Measurements from ENCODE around the gene AP1M1. TPM values are rescaled to one million over a fixed set of nuclear protein-coding genes. Genes with fewer than 3 reads are reported as not detected.

The AP1M1 gene
- total and polyA plus RNA-seq, 2 donors (not counting 1 experiment from before 2014, with no cell fraction given): 94.4 to 113 TPM

- Histone ChIP-seq H3K9me3 (ENCODE audit: control insufficient read depth, insufficient read depth, low read depth, low read length) (no peaks in the 10 kb centered on the region), H3K9ac (ENCODE audit: insufficient read depth, low read length) (no peak overlapping the region), H3K4me1 (ENCODE audit: control insufficient read depth, extremely low read depth, insufficient read depth, low read length) (peaks cover 2% of the 10 kb centered on the region), H2AFZ (ENCODE audit: low read length) (no peak overlapping the region), H3K36me3 (ENCODE audit: control insufficient read depth, insufficient read depth, low read length) (peaks cover 51% of the 10 kb centered on the region), H3K27ac (ENCODE audit: insufficient read depth, low read length) (no peak overlapping the region), H3K4me2 (ENCODE audit: extremely low read depth, insufficient read depth, low read length) (no peak overlapping the region), H3K27me3 (ENCODE audit: control insufficient read depth, insufficient read depth, low read length) (no peaks in the 10 kb centered on the region), H3K4me3 (replicated peaks in 1 of 4; ENCODE audit: control extremely low read depth in 1 of 4, insufficient read depth in 1 of 4, low read depth in 3 of 4, low read length in 4 of 4) (no peak overlapping the region), H3K79me2 (ENCODE audit: control insufficient read depth, insufficient read depth, low read length) (peaks cover 48% of the 10 kb centered on the region), H4K20me1 (ENCODE audit: control insufficient read depth, extremely low read depth, insufficient read depth, low read length) (no peaks in the 10 kb centered on the region)
- DNase-seq (ENCODE audit: low read depth in 2 of 2): no peak
- TF ChIP-seq EZH2 (IDR thresholded peaks at IDR 0.05; ENCODE audit: low read length, missing control alignments) (no peak), CTCF (conservative IDR thresholded peaks at IDR 0.05 in 1 of 2, IDR thresholded peaks at IDR 0.05 in 1 of 2; ENCODE audit: low read depth in 1 of 2, low read length in 2 of 2) (no peak)
Observed at GRCh38 chr19:16207063-16207462, 9.4 kb downstream of the AP1M1 start.

DNA sequence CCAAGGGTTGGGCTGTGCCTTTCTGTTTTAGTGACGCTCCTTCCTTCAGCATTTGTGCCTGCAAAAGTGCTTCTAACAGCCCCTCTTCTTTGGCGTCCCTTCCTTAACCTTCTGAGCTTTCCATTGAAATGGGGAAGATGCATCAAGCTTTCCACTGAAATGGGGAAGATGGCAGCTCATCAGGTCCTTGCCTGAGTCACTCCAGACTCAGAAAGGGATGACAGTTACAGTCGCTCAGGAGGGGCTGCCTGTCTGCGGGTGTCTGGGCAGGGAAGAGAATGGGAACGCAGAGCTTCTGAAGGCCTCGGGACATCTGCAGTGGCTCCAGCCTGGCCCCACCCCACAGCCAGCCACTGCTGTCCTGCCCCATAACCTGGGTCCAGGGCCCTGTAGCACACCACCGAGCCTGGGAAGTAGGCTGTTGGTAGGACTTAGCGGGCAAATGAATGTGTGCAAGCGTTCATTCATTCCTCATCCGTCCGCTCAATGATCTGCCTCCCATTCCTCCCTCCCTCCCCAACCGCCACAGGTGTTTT is 9.8 kb downstream of the AP1M1 start:
- no peak for TF ChIP-seq EZH2 (IDR thresholded peaks at IDR 0.05; ENCODE audit: low read length, missing control alignments)
- no peak for TF ChIP-seq CTCF (conservative IDR thresholded peaks at IDR 0.05 in 1 of 2, IDR thresholded peaks at IDR 0.05 in 1 of 2; ENCODE audit: low read depth in 1 of 2, low read length in 2 of 2)
- no peaks in the 10 kb centered on the region for H3K9me3 ChIP-seq (ENCODE audit: control insufficient read depth, insufficient read depth, low read depth, low read length)
- H3K36me3 ChIP-seq (ENCODE audit: control insufficient read depth, insufficient read depth, low read length): peaks cover 48% of the 10 kb centered on the region
- H3K4me2 ChIP-seq (ENCODE audit: extremely low read depth, insufficient read depth, low read length): no peak overlapping the region
- H3K4me1 ChIP-seq (ENCODE audit: control insufficient read depth, extremely low read depth, insufficient read depth, low read length): peaks cover under 1% of the 10 kb centered on the region
- no peak for DNase-seq (ENCODE audit: low read depth in 2 of 2)
- H3K27ac ChIP-seq (ENCODE audit: insufficient read depth, low read length): no peak overlapping the region
- no peak overlapping the region for H2AFZ ChIP-seq (ENCODE audit: low read length)
- H3K4me3 ChIP-seq (replicated peaks in 1 of 4; ENCODE audit: control extremely low read depth in 1 of 4, insufficient read depth in 1 of 4, low read depth in 3 of 4, low read length in 4 of 4): no peak overlapping the region
- H3K27me3 ChIP-seq (ENCODE audit: control insufficient read depth, insufficient read depth, low read length): no peaks in the 10 kb centered on the region
- peaks cover 48% of the 10 kb centered on the region for H3K79me2 ChIP-seq (ENCODE audit: control insufficient read depth, insufficient read depth, low read length)
- no peak overlapping the region for H3K9ac ChIP-seq (ENCODE audit: insufficient read depth, low read length)
- H4K20me1 ChIP-seq (ENCODE audit: control insufficient read depth, extremely low read depth, insufficient read depth, low read length): no peaks in the 10 kb centered on the region

GRCh38 chr19:16208064-16208759 is 10.5 kb downstream of the AP1M1 start:
- Histone ChIP-seq H3K36me3 (ENCODE audit: control insufficient read depth, insufficient read depth, low read length) (peaks cover 44% of the 10 kb centered on the region), H3K79me2 (ENCODE audit: control insufficient read depth, insufficient read depth, low read length) (peaks cover 49% of the 10 kb centered on the region), H3K4me3 (replicated peaks in 1 of 4; ENCODE audit: control extremely low read depth in 1 of 4, insufficient read depth in 1 of 4, low read depth in 3 of 4, low read length in 4 of 4) (no peak overlapping the region), H2AFZ (ENCODE audit: low read length) (no peak overlapping the region), H3K9ac (ENCODE audit: insufficient read depth, low read length) (no peak overlapping the region), H3K27ac (ENCODE audit: insufficient read depth, low read length) (no peak overlapping the region), H3K4me1 (ENCODE audit: control insufficient read depth, extremely low read depth, insufficient read depth, low read length) (no peaks in the 10 kb centered on the region), H3K27me3 (ENCODE audit: control insufficient read depth, insufficient read depth, low read length) (no peaks in the 10 kb centered on the region), H3K4me2 (ENCODE audit: extremely low read depth, insufficient read depth, low read length) (no peak overlapping the region), H4K20me1 (ENCODE audit: control insufficient read depth, extremely low read depth, insufficient read depth, low read length) (no peaks in the 10 kb centered on the region), H3K9me3 (ENCODE audit: control insufficient read depth, insufficient read depth, low read depth, low read length) (no peaks in the 10 kb centered on the region)
- no peak for DNase-seq (ENCODE audit: low read depth in 2 of 2)
- TF ChIP-seq CTCF (conservative IDR thresholded peaks at IDR 0.05 in 1 of 2, IDR thresholded peaks at IDR 0.05 in 1 of 2; ENCODE audit: low read depth in 1 of 2, low read length in 2 of 2) (no peak), EZH2 (IDR thresholded peaks at IDR 0.05; ENCODE audit: low read length, missing control alignments) (no peak)

All from fibroblast of lung (primary cell).